Measurements from ENCODE around the gene SCAPER.

The SCAPER gene

GRCh38 chr15:76772776-76773175, 132.4 kb downstream of the SCAPER start:
- no peak overlapping the region for H3K4ac ChIP-seq (ENCODE audit: low read length)
- no CpG with 5 or more reads among the region's 1 CpG for WGBS, 2 donors (ENCODE audit: extremely low coverage in 2 of 2, insufficient read length in 2 of 2, insufficient replicate concordance in 1 of 2)
- no peaks in the 10 kb centered on the region for H3K79me1 ChIP-seq (ENCODE audit: low read depth, low read length)
- H3K4me3 ChIP-seq (ENCODE audit: low read length in 2 of 2), result no peak overlapping the region
- H3K9me3 ChIP-seq (replicated peaks in 1 of 2; ENCODE audit: control insufficient read depth in 2 of 2, insufficient read depth in 1 of 2, low read depth in 1 of 2, low read length in 2 of 2), result peaks cover 2 to 8% of the 10 kb centered on the region in 2 donors
- no peak overlapping the region for H2AFZ ChIP-seq (ENCODE audit: low read length)
- no peak overlapping the region for H3K14ac ChIP-seq (ENCODE audit: low read length)
- no peak overlapping the region for H3K4me2 ChIP-seq (ENCODE audit: insufficient read depth, low read length, poor library complexity, severe bottlenecking)
- H3K27ac ChIP-seq (replicated peaks; ENCODE audit: low read length), result no peak overlapping the region
- H2AK5ac ChIP-seq (ENCODE audit: low read depth, low read length), result no peak overlapping the region
- H4K91ac ChIP-seq (ENCODE audit: low read depth, low read length, poor library complexity), result no peak overlapping the region
- H3K23ac ChIP-seq (ENCODE audit: low read depth, low read length, poor library complexity), result no peak overlapping the region
- no peak overlapping the region for H2BK5ac ChIP-seq (ENCODE audit: low read length)
- no peaks in the 10 kb centered on the region for H3K4me1 ChIP-seq (ENCODE audit: control insufficient read depth in 2 of 2, insufficient read depth in 1 of 2, low read depth in 1 of 2, low read length in 2 of 2)
- DNase-seq (ENCODE audit: low spot score), result no peak
- H2BK12ac ChIP-seq (ENCODE audit: low read length), result no peak overlapping the region
- H3K9ac ChIP-seq (ENCODE audit: low read depth, low read length, poor library complexity), result no peak overlapping the region
- H3K36me3 ChIP-seq (replicated peaks in 1 of 2; ENCODE audit: control insufficient read depth in 2 of 2, insufficient read depth in 2 of 2, low read length in 2 of 2), result peaks cover 0 to 8% of the 10 kb centered on the region in 2 donors
- H4K8ac ChIP-seq (ENCODE audit: low read depth, low read length), result no peak overlapping the region
- H3K27me3 ChIP-seq (ENCODE audit: control insufficient read depth in 3 of 3, insufficient read depth in 3 of 3, low read depth in 1 of 3, low read length in 3 of 3), result no peaks in the 10 kb centered on the region
- H2BK15ac ChIP-seq (ENCODE audit: low read length), result no peak overlapping the region
- H2BK120ac ChIP-seq (ENCODE audit: low read depth, low read length), result no peak overlapping the region
- no peak overlapping the region for H3K18ac ChIP-seq (ENCODE audit: low read length)

GRCh38 chr15:76764004-76764403, 141.1 kb downstream of the SCAPER start:
- Histone ChIP-seq H3K23ac (ENCODE audit: low read depth, low read length, poor library complexity) (no peak overlapping the region), H3K27me3 (ENCODE audit: control insufficient read depth in 3 of 3, insufficient read depth in 3 of 3, low read depth in 1 of 3, low read length in 3 of 3) (no peaks in the 10 kb centered on the region), H2BK5ac (ENCODE audit: low read length) (no peak overlapping the region), H3K79me1 (ENCODE audit: low read depth, low read length) (no peaks in the 10 kb centered on the region), H4K8ac (ENCODE audit: low read depth, low read length) (no peak overlapping the region), H2AFZ (ENCODE audit: low read length) (no peak overlapping the region), H3K9ac (ENCODE audit: low read depth, low read length, poor library complexity) (no peak overlapping the region), H3K4me3 (ENCODE audit: low read length in 2 of 2) (peak overlapping the region in 1 of 2 donors; percentile 4), H2BK12ac (ENCODE audit: low read length) (no peak overlapping the region), H3K18ac (ENCODE audit: low read length) (no peak overlapping the region), H3K4me1 (ENCODE audit: control insufficient read depth in 2 of 2, insufficient read depth in 1 of 2, low read depth in 1 of 2, low read length in 2 of 2) (no peaks in the 10 kb centered on the region), H2AK5ac (ENCODE audit: low read depth, low read length) (no peak overlapping the region), H3K27ac (replicated peaks; ENCODE audit: low read length) (no peak overlapping the region), H3K36me3 (replicated peaks in 1 of 2; ENCODE audit: control insufficient read depth in 2 of 2, insufficient read depth in 2 of 2, low read length in 2 of 2) (peaks cover 9 to 37% of the 10 kb centered on the region in 2 donors), H2BK15ac (ENCODE audit: low read length) (no peak overlapping the region), H3K9me3 (replicated peaks in 1 of 2; ENCODE audit: control insufficient read depth in 2 of 2, insufficient read depth in 1 of 2, low read depth in 1 of 2, low read length in 2 of 2) (peaks cover 8 to 27% of the 10 kb centered on the region in 2 donors), H4K91ac (ENCODE audit: low read depth, low read length, poor library complexity) (no peak overlapping the region), H3K4ac (ENCODE audit: low read length) (no peak overlapping the region), H3K14ac (ENCODE audit: low read length) (no peak overlapping the region), H2BK120ac (ENCODE audit: low read depth, low read length) (no peak overlapping the region), H3K4me2 (ENCODE audit: insufficient read depth, low read length, poor library complexity, severe bottlenecking) (no peak overlapping the region)
- no peak for DNase-seq (ENCODE audit: low spot score)
- no CpG with 5 or more reads among the region's 3 CpGs for WGBS, 2 donors (ENCODE audit: extremely low coverage in 2 of 2, insufficient read length in 2 of 2, insufficient replicate concordance in 1 of 2)

GRCh38 chr15:76763554-76763953, 141.6 kb downstream of the SCAPER start:
- Histone ChIP-seq H3K27me3 (ENCODE audit: control insufficient read depth in 3 of 3, insufficient read depth in 3 of 3, low read depth in 1 of 3, low read length in 3 of 3) (no peaks in the 10 kb centered on the region), H4K8ac (ENCODE audit: low read depth, low read length) (no peak overlapping the region), H3K9ac (ENCODE audit: low read depth, low read length, poor library complexity) (no peak overlapping the region), H2BK12ac (ENCODE audit: low read length) (no peak overlapping the region), H3K4me1 (ENCODE audit: control insufficient read depth in 2 of 2, insufficient read depth in 1 of 2, low read depth in 1 of 2, low read length in 2 of 2) (no peaks in the 10 kb centered on the region), H3K14ac (ENCODE audit: low read length) (no peak overlapping the region), H3K36me3 (replicated peaks in 1 of 2; ENCODE audit: control insufficient read depth in 2 of 2, insufficient read depth in 2 of 2, low read length in 2 of 2) (peaks cover 9 to 39% of the 10 kb centered on the region in 2 donors), H4K91ac (ENCODE audit: low read depth, low read length, poor library complexity) (no peak overlapping the region), H2AFZ (ENCODE audit: low read length) (no peak overlapping the region), H2BK120ac (ENCODE audit: low read depth, low read length) (no peak overlapping the region), H3K4me2 (ENCODE audit: insufficient read depth, low read length, poor library complexity, severe bottlenecking) (no peak overlapping the region), H3K27ac (replicated peaks; ENCODE audit: low read length) (no peak overlapping the region), H2BK5ac (ENCODE audit: low read length) (no peak overlapping the region), H3K4me3 (ENCODE audit: low read length in 2 of 2) (no peak overlapping the region), H3K79me1 (ENCODE audit: low read depth, low read length) (no peaks in the 10 kb centered on the region), H3K23ac (ENCODE audit: low read depth, low read length, poor library complexity) (no peak overlapping the region), H3K4ac (ENCODE audit: low read length) (no peak overlapping the region), H3K18ac (ENCODE audit: low read length) (no peak overlapping the region), H2BK15ac (ENCODE audit: low read length) (no peak overlapping the region), H3K9me3 (replicated peaks in 1 of 2; ENCODE audit: control insufficient read depth in 2 of 2, insufficient read depth in 1 of 2, low read depth in 1 of 2, low read length in 2 of 2) (peaks cover 8 to 27% of the 10 kb centered on the region in 2 donors), H2AK5ac (ENCODE audit: low read depth, low read length) (no peak overlapping the region)
- WGBS, 2 donors (ENCODE audit: extremely low coverage in 2 of 2, insufficient read length in 2 of 2, insufficient replicate concordance in 1 of 2), result no CpG with 5 or more reads among the region's 2 CpGs
- DNase-seq (ENCODE audit: low spot score), result no peak

- Histone ChIP-seq H3K4me2 (ENCODE audit: insufficient read depth, low read length, poor library complexity, severe bottlenecking) (no peak overlapping the region), H3K18ac (ENCODE audit: low read length) (no peak overlapping the region), H3K14ac (ENCODE audit: low read length) (no peak overlapping the region), H3K4ac (ENCODE audit: low read length) (no peak overlapping the region), H4K8ac (ENCODE audit: low read depth, low read length) (no peak overlapping the region), H3K23ac (ENCODE audit: low read depth, low read length, poor library complexity) (no peak overlapping the region), H2BK12ac (ENCODE audit: low read length) (no peak overlapping the region), H2BK120ac (ENCODE audit: low read depth, low read length) (no peak overlapping the region), H3K36me3 (replicated peaks in 1 of 2; ENCODE audit: control insufficient read depth in 2 of 2, insufficient read depth in 2 of 2, low read length in 2 of 2) (peaks cover 0 to 9% of the 10 kb centered on the region in 2 donors), H3K27me3 (ENCODE audit: control insufficient read depth in 3 of 3, insufficient read depth in 3 of 3, low read depth in 1 of 3, low read length in 3 of 3) (no peaks in the 10 kb centered on the region), H3K9me3 (replicated peaks in 1 of 2; ENCODE audit: control insufficient read depth in 2 of 2, insufficient read depth in 1 of 2, low read depth in 1 of 2, low read length in 2 of 2) (no peaks in the 10 kb centered on the region), H2AFZ (ENCODE audit: low read length) (no peak overlapping the region), H2BK5ac (ENCODE audit: low read length) (no peak overlapping the region), H2AK5ac (ENCODE audit: low read depth, low read length) (no peak overlapping the region), H3K9ac (ENCODE audit: low read depth, low read length, poor library complexity) (no peak overlapping the region), H3K79me1 (ENCODE audit: low read depth, low read length) (no peaks in the 10 kb centered on the region), H2BK15ac (ENCODE audit: low read length) (no peak overlapping the region), H3K4me3 (ENCODE audit: low read length in 2 of 2) (no peak overlapping the region), H3K27ac (replicated peaks; ENCODE audit: low read length) (no peak overlapping the region), H3K4me1 (ENCODE audit: control insufficient read depth in 2 of 2, insufficient read depth in 1 of 2, low read depth in 1 of 2, low read length in 2 of 2) (no peaks in the 10 kb centered on the region), H4K91ac (ENCODE audit: low read depth, low read length, poor library complexity) (no peak overlapping the region)
- no peak for DNase-seq (ENCODE audit: low spot score)
Measured at GRCh38 chr15:76756381-76756780, 148.8 kb downstream of the SCAPER start.

Data from neuronal stem cell (in vitro differentiated cells).